GM18511 (cell line): ENCODE measurements around the gene DHX8.

Experiments
- ATAC-seq: cut with Tn5 transposase; IDR thresholded peaks from one replicate; pipeline ENCODE4 v1.9.1; 2021; ENCODE audit warnings: mild to moderate bottlenecking, moderate library complexity; ENCODE audit not compliant: unreplicated experiment

The DHX8 gene

DNA sequence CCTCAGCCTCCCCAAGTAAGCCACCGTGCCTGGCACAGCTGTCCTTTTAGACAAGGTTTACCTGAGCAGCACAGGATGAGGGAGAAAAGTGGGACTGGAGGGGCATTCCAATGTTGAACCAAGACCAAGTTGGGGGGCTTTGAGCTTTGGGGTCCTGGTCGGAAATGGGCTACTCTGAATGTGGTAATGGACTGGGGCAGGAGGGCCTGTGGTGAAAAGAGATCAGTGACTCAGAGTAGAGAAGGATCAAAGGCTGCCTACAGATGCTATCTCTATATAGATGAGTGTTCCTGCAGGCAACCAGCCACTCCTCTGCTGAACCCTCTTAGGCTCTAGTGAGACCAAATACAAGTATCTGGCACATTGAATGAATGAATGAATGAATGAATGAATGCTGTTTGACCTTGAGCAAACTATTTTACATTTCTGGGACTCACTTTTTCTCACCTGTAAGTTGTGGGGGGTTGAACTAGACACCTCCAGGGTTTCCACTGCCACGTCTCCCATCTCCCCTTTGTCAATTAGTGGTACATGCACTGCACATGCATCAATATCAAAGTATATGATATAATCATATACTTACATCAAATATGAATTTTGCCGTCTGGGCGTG is 88.7 kb downstream of the DHX8 start:
- ATAC-seq = no peak

DNA sequence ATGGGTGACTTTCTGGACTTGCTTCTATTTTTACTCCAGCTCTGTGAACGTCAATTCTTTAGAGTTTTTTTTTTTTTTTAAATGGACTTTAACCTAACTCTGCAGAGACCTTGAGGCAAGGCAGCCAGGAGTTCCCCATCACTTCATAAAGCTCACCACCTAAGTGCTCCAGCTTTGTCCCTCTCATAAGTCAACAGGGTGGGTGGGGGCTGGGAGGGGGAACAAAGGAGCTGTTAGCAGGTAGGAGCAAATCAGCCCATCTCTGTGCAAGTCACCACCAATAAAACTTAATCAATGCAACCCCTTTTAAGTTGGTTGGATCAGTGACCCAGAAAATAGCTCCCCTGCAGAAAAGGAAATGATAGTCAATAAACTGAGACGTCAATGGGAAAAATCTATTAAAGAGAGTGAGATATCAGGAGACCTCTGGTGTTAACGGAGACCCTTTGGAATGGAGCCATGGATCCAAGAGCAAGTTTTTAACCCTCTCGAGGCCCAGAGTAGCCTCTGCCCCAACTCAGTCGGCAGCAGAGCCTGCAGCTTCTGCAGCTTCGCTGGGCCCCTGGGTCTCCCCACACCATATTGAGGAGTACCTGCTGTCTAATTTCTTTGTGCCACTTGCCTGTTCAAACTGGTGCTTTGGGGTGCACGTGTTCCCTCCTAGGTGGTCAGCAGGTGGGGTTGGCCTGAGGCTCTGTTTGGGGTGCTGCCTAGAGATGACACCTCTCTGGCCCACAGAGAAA is 90.0 kb downstream of the DHX8 start:
- ATAC-seq = no peak

DNA sequence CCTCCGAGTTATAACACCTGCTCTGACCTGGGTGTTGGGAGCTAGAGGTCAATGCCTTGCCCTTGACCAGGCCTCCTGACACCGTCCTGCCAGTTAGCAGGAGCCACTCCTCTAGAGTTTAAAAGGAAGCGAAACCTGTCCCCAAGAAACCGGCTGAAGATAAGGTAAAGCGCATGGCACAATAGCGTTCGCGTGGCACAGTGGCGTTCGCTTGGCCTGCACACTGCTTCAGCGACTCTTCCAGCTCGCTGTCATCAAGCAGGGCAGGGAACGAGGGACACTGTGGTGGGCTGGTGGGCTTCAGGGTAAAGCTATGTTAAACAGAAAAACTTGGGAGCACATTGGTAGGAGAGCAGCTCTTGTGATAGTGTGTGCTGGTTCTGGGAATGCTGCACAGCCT is 90.6 kb downstream of the DHX8 start:
- ATAC-seq = no peak

DNA sequence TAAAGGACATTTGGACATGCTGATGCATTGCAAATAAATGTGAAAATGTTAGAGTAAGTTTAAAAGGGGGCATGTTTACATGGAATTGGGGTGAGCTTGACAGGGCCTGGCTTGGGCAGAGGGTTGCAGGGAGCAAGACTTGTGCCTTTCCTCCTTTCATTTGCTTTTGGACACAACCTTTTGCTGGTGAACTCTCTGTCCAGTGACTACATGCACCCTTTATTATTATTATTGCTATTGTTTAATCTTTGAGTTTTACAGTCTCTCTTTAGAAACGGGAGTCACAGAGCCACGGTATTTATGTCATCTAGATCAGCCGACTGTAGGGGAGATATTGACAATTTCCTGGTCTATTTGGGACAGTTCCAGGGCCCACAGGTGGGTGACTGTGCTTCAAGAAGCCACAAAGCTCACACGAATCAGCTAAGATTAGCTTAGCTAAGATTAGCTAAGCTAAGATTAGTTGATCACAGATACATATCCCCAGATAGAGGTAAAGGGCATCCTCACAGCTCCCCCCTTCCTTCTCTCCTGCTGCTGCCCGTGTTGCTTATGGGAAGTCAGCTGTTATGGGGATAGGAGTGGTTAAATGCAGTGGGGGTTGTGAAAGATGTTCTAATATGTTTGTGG is 91.2 kb downstream of the DHX8 start:
- ATAC-seq = no peak
